Immature natural killer cell (primary cell): ENCODE measurements around the gene MPO. TPM values are rescaled to one million over a fixed set of nuclear protein-coding genes. Genes with fewer than 3 reads are reported as not detected.
A peak's percentile ranks its signal among the peaks of the same experiment; 100 is the strongest.

ENCODE experiments used
- DNase-seq, 3 donors: peaks; one replicate each; pipeline ENCODE4 v3.0.0; 2022; ENCODE audit warnings: mixed read lengths in 1 of 3
- H3K27ac Mint-ChIP-seq, 6 donors: one replicate each; pipeline ENCODE4 v1.8.0; 2020; ENCODE audit warnings: mixed read lengths in 6 of 6, mild to moderate bottlenecking in 5 of 6, inconsistent platforms in 4 of 6, moderate library complexity in 3 of 6
- H3K27me3 Mint-ChIP-seq, 3 donors: one replicate each; pipeline ENCODE4 v1.8.0; 2020 to 2021; ENCODE audit warnings: low read depth in 3 of 3, mild to moderate bottlenecking in 3 of 3, mixed read lengths in 3 of 3, moderate library complexity in 3 of 3, inconsistent platforms in 1 of 3
- H3K36me3 Mint-ChIP-seq, 3 donors: one replicate each; pipeline ENCODE4 v1.8.0; 2020; ENCODE audit warnings: mixed read lengths in 3 of 3, inconsistent platforms in 2 of 3, mild to moderate bottlenecking in 2 of 3
- H3K4me1 Mint-ChIP-seq, 2 donors: one replicate each; pipeline ENCODE4 v1.8.0; 2020; ENCODE audit warnings: inconsistent platforms in 2 of 2, mild to moderate bottlenecking in 2 of 2, mixed read lengths in 2 of 2, moderate library complexity in 1 of 2
- H3K4me3 Mint-ChIP-seq, 5 donors: one replicate each; pipeline ENCODE4 v1.8.0; 2020; ENCODE audit warnings: mild to moderate bottlenecking in 5 of 5, mixed read lengths in 5 of 5, inconsistent platforms in 3 of 5, moderate library complexity in 3 of 5
- H3K9me3 Mint-ChIP-seq, 6 donors: one replicate each; pipeline ENCODE4 v1.8.0; 2020; ENCODE audit warnings: mild to moderate bottlenecking in 6 of 6, mixed read lengths in 6 of 6, inconsistent platforms in 4 of 6, moderate library complexity in 3 of 6
- polyA plus RNA-seq, 3 donors: library from polyadenylated mRNA; unstranded; fragments of 300-500 nt; fragmentation: Illumina TruSeq; gene quantifications; one replicate each; pipeline ENCODE4 v1.2.3, GENCODE V29; 2021

The MPO gene
- polyA plus RNA-seq, 3 donors from 2014 or later, result not detected

- peaks cover 0 to 7% (median 2%) of the 10 kb centered on the region in 3 donors for H3K27me3 Mint-ChIP-seq
- H3K9me3 Mint-ChIP-seq, result no peaks in the 10 kb centered on the region
- peaks cover 20% of the 10 kb centered on the region in 2 donors for H3K4me1 Mint-ChIP-seq
- H3K36me3 Mint-ChIP-seq, result peaks cover 9 to 32% (median 29%) of the 10 kb centered on the region in 3 donors
- no peak for DNase-seq
- peak overlapping the region; percentile 70 to 84 (median 78) for H3K27ac Mint-ChIP-seq
- H3K4me3 Mint-ChIP-seq, result no peak overlapping the region
Measured at GRCh38 chr17:58315750-58316149, 35.0 kb upstream of the MPO start.

GRCh38 chr17:58315281-58315711, 34.6 kb upstream of the MPO start:
- H3K36me3 Mint-ChIP-seq, result peaks cover 7 to 31% (median 27%) of the 10 kb centered on the region in 3 donors
- no peaks in the 10 kb centered on the region for H3K9me3 Mint-ChIP-seq
- peak overlapping the region; percentile 70 to 84 (median 78) for H3K27ac Mint-ChIP-seq
- H3K4me3 Mint-ChIP-seq, result no peak overlapping the region
- peaks cover 0 to 7% (median 2%) of the 10 kb centered on the region in 3 donors for H3K27me3 Mint-ChIP-seq
- peaks cover 18 to 19% of the 10 kb centered on the region in 2 donors for H3K4me1 Mint-ChIP-seq
- no peak for DNase-seq

- no peak for DNase-seq
- Mint-ChIP-seq H3K36me3 (peaks cover 7 to 36% (median 27%) of the 10 kb centered on the region in 3 donors), H3K9me3 (no peaks in the 10 kb centered on the region), H3K27me3 (peaks cover 0 to 9% (median 2%) of the 10 kb centered on the region in 3 donors), H3K4me3 (no peak overlapping the region), H3K27ac (peak overlapping the region; percentile 9 to 76 (median 38)), H3K4me1 (peaks cover 18 to 19% of the 10 kb centered on the region in 2 donors)
Measured at GRCh38 chr17:58314706-58315015, 33.9 kb upstream of the MPO start.

- Mint-ChIP-seq H3K36me3 (peaks cover 7 to 36% (median 27%) of the 10 kb centered on the region in 3 donors), H3K27ac (peak overlapping the region in 5 of 6 donors; percentile 42 to 76 (median 57)), H3K4me1 (peaks cover 18 to 21% of the 10 kb centered on the region in 2 donors), H3K27me3 (peaks cover 0 to 8% (median 2%) of the 10 kb centered on the region in 3 donors), H3K4me3 (no peak overlapping the region), H3K9me3 (no peaks in the 10 kb centered on the region)
- DNase-seq, result no peak
Measured at GRCh38 chr17:58313815-58314705, 33.3 kb upstream of the MPO start.

GRCh38 chr17:58312829-58313228, 32.1 kb upstream of the MPO start:
- Mint-ChIP-seq H3K4me3 (no peak overlapping the region), H3K9me3 (no peaks in the 10 kb centered on the region), H3K27ac (peak overlapping the region in 2 of 6 donors; percentile 40 to 53), H3K4me1 (peaks cover 9 to 13% of the 10 kb centered on the region in 2 donors), H3K27me3 (peaks cover 0 to 4% (median 2%) of the 10 kb centered on the region in 3 donors), H3K36me3 (peaks cover 7 to 36% (median 27%) of the 10 kb centered on the region in 3 donors)
- DNase-seq, result no peak

- no peak overlapping the region for H3K4me3 Mint-ChIP-seq
- no peaks in the 10 kb centered on the region for H3K9me3 Mint-ChIP-seq
- peaks cover 0 to 4% (median 0%) of the 10 kb centered on the region in 3 donors for H3K27me3 Mint-ChIP-seq
- DNase-seq, result no peak
- peaks cover 4 to 6% of the 10 kb centered on the region in 2 donors for H3K4me1 Mint-ChIP-seq
- H3K36me3 Mint-ChIP-seq, result peaks cover 13 to 35% (median 26%) of the 10 kb centered on the region in 3 donors
- peak overlapping the region in 1 of 6 donors; percentile 40 for H3K27ac Mint-ChIP-seq
Measured at GRCh38 chr17:58312021-58312630, 31.4 kb upstream of the MPO start.

GRCh38 chr17:58311429-58311894, 30.7 kb upstream of the MPO start:
- H3K9me3 Mint-ChIP-seq, result no peaks in the 10 kb centered on the region
- no peak overlapping the region for H3K4me3 Mint-ChIP-seq
- H3K27ac Mint-ChIP-seq, result no peak overlapping the region
- DNase-seq, result no peak
- H3K4me1 Mint-ChIP-seq, result peaks cover 4 to 6% of the 10 kb centered on the region in 2 donors
- peaks cover 0 to 4% (median 0%) of the 10 kb centered on the region in 3 donors for H3K27me3 Mint-ChIP-seq
- peaks cover 17 to 38% (median 29%) of the 10 kb centered on the region in 3 donors for H3K36me3 Mint-ChIP-seq

GRCh38 chr17:58310511-58311428, 30.0 kb upstream of the MPO start:
- H3K4me3 Mint-ChIP-seq, result no peak overlapping the region
- peaks cover 17 to 36% (median 29%) of the 10 kb centered on the region in 3 donors for H3K36me3 Mint-ChIP-seq
- H3K27ac Mint-ChIP-seq, result no peak overlapping the region
- H3K9me3 Mint-ChIP-seq, result no peaks in the 10 kb centered on the region
- no peak for DNase-seq
- peaks cover 0 to 4% (median 0%) of the 10 kb centered on the region in 3 donors for H3K27me3 Mint-ChIP-seq
- H3K4me1 Mint-ChIP-seq, result peaks cover 4 to 6% of the 10 kb centered on the region in 2 donors

- H3K4me1 Mint-ChIP-seq, result peaks cover 6% of the 10 kb centered on the region in 2 donors
- no peaks in the 10 kb centered on the region for H3K9me3 Mint-ChIP-seq
- peaks cover 0 to 4% (median 0%) of the 10 kb centered on the region in 3 donors for H3K27me3 Mint-ChIP-seq
- H3K4me3 Mint-ChIP-seq, result no peak overlapping the region
- H3K27ac Mint-ChIP-seq, result peak overlapping the region in 4 of 6 donors; percentile 7 to 64 (median 54)
- no peak for DNase-seq
- H3K36me3 Mint-ChIP-seq, result peaks cover 14 to 30% (median 23%) of the 10 kb centered on the region in 3 donors
Measured at GRCh38 chr17:58309918-58310259, 29.2 kb upstream of the MPO start.

- no peak for DNase-seq
- peaks cover 15 to 30% (median 18%) of the 10 kb centered on the region in 3 donors for H3K36me3 Mint-ChIP-seq
- H3K9me3 Mint-ChIP-seq, result no peaks in the 10 kb centered on the region
- H3K27ac Mint-ChIP-seq, result peak overlapping the region in 4 of 6 donors; percentile 7 to 75 (median 50)
- peaks cover 0 to 6% (median 0%) of the 10 kb centered on the region in 3 donors for H3K27me3 Mint-ChIP-seq
- H3K4me3 Mint-ChIP-seq, result no peak overlapping the region
- H3K4me1 Mint-ChIP-seq, result peaks cover 8 to 9% of the 10 kb centered on the region in 2 donors
Measured at GRCh38 chr17:58308985-58309917, 28.5 kb upstream of the MPO start.

- Mint-ChIP-seq H3K27me3 (peaks cover 0 to 7% (median 0%) of the 10 kb centered on the region in 3 donors), H3K36me3 (peaks cover 12 to 27% (median 18%) of the 10 kb centered on the region in 3 donors), H3K9me3 (no peaks in the 10 kb centered on the region), H3K4me1 (peaks cover 11 to 14% of the 10 kb centered on the region in 2 donors), H3K4me3 (no peak overlapping the region), H3K27ac (no peak overlapping the region)
- DNase-seq, result no peak
Measured at GRCh38 chr17:58308173-58308984, 27.6 kb upstream of the MPO start.
